Liver (tissue), 3 donors: Measurements from ENCODE around the gene RALY.

Source experiments
- ATF3 ChIP-seq: IDR thresholded peaks from 2 replicates; pipeline ENCODE4 v1.6.1; 2016; ENCODE audit warnings: antibody characterized with exemption
- CTCF ChIP-seq: fragments of 150-350 bp; IDR thresholded peaks from 2 replicates; pipeline ENCODE4 v1.5.1; 2017; ENCODE audit warnings: improper control_type of control experiment, low read depth, low read length; ENCODE audit not compliant: missing input control
- GABPA ChIP-seq, 2 donors: IDR thresholded peaks in 1 of 2; conservative IDR thresholded peaks in 1 of 2; 2 replicates each; pipeline ENCODE4 v1.6.1; 2016; ENCODE audit warnings: antibody characterized with exemption in 2 of 2, mild to moderate bottlenecking in 1 of 2, moderate library complexity in 1 of 2
- NR2F2 ChIP-seq: IDR thresholded peaks from 2 replicates; pipeline ENCODE4 v1.6.1; 2016; ENCODE audit warnings: antibody characterized with exemption
- RAD21 ChIP-seq, 2 donors: IDR thresholded peaks; 2 replicates each; pipeline ENCODE4 v1.6.1; 2016; ENCODE audit warnings: antibody characterized with exemption in 2 of 2, mild to moderate bottlenecking in 2 of 2
- SP1 ChIP-seq: IDR thresholded peaks from 2 replicates; pipeline ENCODE4 v1.6.1; 2018; ENCODE audit warnings: antibody characterized with exemption, mild to moderate bottlenecking
- TAF1 ChIP-seq: conservative IDR thresholded peaks from 2 replicates; pipeline ENCODE4 v1.6.1; 2016; ENCODE audit warnings: antibody characterized with exemption, mild to moderate bottlenecking
- YY1 ChIP-seq: IDR thresholded peaks from 2 replicates; pipeline ENCODE4 v1.6.1; 2016; ENCODE audit warnings: antibody characterized with exemption, mild to moderate bottlenecking
- TF ChIP-seq, protein P1 (sequence below): IDR thresholded peaks from 2 replicates; pipeline ENCODE4 v1.6.1; 2016; ENCODE audit warnings: antibody characterized with exemption
- donor health status: healthy.
- donor health status: healthy.

- TF ChIP-seq CTCF (no peak), GABPA (IDR thresholded peaks at IDR 0.05 in 1 of 2, conservative IDR thresholded peaks at IDR 0.05 in 1 of 2) (no peak), ATF3 (no peak), SP1 (no peak), YY1 (no peak), NR2F2 (no peak), TAF1 (no peak), RAD21 (IDR thresholded peaks at IDR 0.05) (no peak)
- TF ChIP-seq, protein P1, sequence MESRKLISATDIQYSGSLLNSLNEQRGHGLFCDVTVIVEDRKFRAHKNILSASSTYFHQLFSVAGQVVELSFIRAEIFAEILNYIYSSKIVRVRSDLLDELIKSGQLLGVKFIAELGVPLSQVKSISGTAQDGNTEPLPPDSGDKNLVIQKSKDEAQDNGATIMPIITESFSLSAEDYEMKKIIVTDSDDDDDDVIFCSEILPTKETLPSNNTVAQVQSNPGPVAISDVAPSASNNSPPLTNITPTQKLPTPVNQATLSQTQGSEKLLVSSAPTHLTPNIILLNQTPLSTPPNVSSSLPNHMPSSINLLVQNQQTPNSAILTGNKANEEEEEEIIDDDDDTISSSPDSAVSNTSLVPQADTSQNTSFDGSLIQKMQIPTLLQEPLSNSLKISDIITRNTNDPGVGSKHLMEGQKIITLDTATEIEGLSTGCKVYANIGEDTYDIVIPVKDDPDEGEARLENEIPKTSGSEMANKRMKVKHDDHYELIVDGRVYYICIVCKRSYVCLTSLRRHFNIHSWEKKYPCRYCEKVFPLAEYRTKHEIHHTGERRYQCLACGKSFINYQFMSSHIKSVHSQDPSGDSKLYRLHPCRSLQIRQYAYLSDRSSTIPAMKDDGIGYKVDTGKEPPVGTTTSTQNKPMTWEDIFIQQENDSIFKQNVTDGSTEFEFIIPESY = no peak
Measured at GRCh38 chr20:33992145-33992922, 1.4 kb upstream of the RALY start.
